GM18517 (cell line): Measurements from ENCODE around the gene ARID1B.
"Not testable (repeated sequence)": the region's sequence is repeated elsewhere in the genome, so short reads cannot be mapped to it uniquely, and the experiment has no call there.

Experiments used
- ATAC-seq: cut with Tn5 transposase; IDR thresholded peaks from one replicate; pipeline ENCODE4 v1.9.1; 2021; ENCODE audit warnings: mild to moderate bottlenecking, moderate library complexity; ENCODE audit not compliant: unreplicated experiment

Gene ARID1B

GRCh38 chr6:157143890-157144798 is 367.0 kb downstream of the ARID1B start:
- ATAC-seq: no peak

GRCh38 chr6:157144859-157145568 is 367.8 kb downstream of the ARID1B start:
- ATAC-seq: no peak

- no peak for ATAC-seq
Measured at GRCh38 chr6:157145656-157146285, 368.6 kb downstream of the ARID1B start.

GRCh38 chr6:157147054-157148026 is 370.2 kb downstream of the ARID1B start:
- ATAC-seq: not testable (repeated sequence)

- no peak for ATAC-seq
Measured at GRCh38 chr6:157148391-157149323, 371.5 kb downstream of the ARID1B start.

GRCh38 chr6:157150076-157150475 is 372.9 kb downstream of the ARID1B start:
- ATAC-seq: no peak

- no peak for ATAC-seq
Measured at GRCh38 chr6:157151029-157151428, 373.9 kb downstream of the ARID1B start.

GRCh38 chr6:157151989-157152388 is 374.8 kb downstream of the ARID1B start:
- ATAC-seq: no peak

GRCh38 chr6:157152556-157152955 is 375.4 kb downstream of the ARID1B start:
- no peak for ATAC-seq

- ATAC-seq: no peak
Measured at GRCh38 chr6:157155804-157156203, 378.6 kb downstream of the ARID1B start.

GRCh38 chr6:157157258-157157657 is 380.1 kb downstream of the ARID1B start:
- no peak for ATAC-seq

GRCh38 chr6:157158456-157158855 is 381.3 kb downstream of the ARID1B start:
- ATAC-seq: no peak

- ATAC-seq: no peak
Measured at GRCh38 chr6:157158897-157159296, 381.7 kb downstream of the ARID1B start.

- ATAC-seq: no peak
Measured at GRCh38 chr6:157159348-157159747, 382.2 kb downstream of the ARID1B start.

GRCh38 chr6:157161912-157162311 is 384.7 kb downstream of the ARID1B start:
- ATAC-seq: no peak

- no peak for ATAC-seq
Measured at GRCh38 chr6:157162766-157163433, 385.7 kb downstream of the ARID1B start.

GRCh38 chr6:157163434-157164159 is 386.4 kb downstream of the ARID1B start:
- no peak for ATAC-seq

- no peak for ATAC-seq
Measured at GRCh38 chr6:157164972-157165371, 387.8 kb downstream of the ARID1B start.
